HG03097 (cell line): ENCODE measurements around the gene HS1BP3.

Source experiments
- ATAC-seq: cut with Tn5 transposase; IDR thresholded peaks from one replicate; pipeline ENCODE4 v1.9.1; 2021; ENCODE audit not compliant: unreplicated experiment, low FRiP score

Gene HS1BP3

GRCh38 chr2:20604951-20605381, 45.9 kb downstream of the HS1BP3 start:
- no peak for ATAC-seq

GRCh38 chr2:20604401-20604911, 46.4 kb downstream of the HS1BP3 start:
- ATAC-seq = no peak

DNA sequence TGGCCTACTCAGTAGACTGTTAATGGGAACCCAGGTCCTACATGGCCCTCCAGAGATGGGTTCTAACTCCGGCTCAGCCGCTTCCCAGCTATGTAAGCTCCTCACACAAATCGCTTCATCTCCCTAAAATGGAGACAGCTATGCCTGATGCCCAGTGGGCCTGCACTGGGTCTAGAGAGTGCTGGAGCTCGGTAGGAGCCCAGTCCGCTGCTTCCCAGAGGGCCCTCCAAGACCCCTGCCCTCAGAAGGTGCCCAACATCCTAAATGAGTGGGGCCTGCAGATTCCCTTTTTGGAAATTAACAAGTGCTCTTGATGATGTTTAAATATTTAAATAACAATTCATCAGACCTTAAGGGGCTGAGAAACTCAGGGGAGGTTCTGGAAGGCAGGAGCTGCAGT, 47.1 kb downstream of the HS1BP3 start:
- ATAC-seq = no peak

- ATAC-seq = no peak
Observed at GRCh38 chr2:20602803-20603202, 48.1 kb downstream of the HS1BP3 start.

DNA sequence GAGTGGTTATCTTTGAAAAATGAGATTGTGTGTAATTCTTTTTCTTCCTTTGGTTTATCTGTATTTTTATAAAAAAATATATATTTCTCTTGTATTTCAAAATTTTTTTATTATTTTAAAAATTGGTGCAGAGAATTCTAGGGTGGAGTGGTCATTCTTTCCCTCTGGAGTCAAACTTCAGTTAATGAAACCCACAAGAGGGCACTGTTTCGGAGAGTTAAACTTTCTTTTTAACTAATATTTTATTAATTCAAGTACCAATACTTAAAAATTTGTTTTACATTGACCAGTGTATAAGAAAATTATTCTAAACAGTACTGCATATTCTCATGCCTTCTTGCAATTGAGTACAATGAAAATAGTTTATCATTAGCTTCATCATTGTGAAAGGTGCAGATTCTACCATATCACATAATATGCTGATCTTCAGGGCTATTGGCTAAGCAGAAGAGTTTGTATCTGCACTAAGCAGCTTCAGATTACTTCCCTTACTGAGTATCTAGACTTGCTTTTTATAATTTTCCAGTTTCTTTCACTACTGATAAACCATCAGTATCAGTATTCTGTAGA, 50.1 kb downstream of the HS1BP3 start:
- no peak for ATAC-seq

GRCh38 chr2:20599861-20600461, 50.9 kb downstream of the HS1BP3 start:
- no peak for ATAC-seq

DNA sequence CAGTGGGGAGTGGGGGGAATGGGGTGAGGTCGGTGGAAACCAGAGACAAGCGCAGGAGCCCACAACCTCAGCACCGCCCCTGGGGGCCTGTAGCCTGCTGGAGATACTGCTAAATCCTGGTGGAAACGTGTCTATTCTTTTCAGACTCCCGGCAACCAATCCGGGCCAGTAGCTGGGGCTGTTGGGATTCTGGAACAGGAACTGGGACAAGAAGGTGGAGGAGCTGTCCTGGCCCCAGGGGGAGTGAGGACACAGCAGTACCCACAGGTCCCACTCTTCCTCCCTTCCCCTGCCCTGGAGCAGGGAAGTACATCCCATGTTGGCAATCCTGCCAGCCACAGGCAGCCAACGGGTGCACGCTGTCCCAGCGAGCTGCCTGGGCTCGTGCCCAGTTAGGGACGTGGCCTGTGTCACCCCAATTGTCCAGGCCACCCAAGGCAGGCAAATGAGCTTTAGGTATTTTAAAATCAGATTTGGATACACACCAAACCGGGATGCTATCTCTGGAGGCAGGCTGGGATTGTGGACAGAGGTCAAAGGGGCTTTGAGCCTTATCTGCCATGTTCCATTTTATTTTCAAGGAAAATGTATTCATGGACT, 51.8 kb downstream of the HS1BP3 start:
- no peak for ATAC-seq

GRCh38 chr2:20597860-20598183, 53.1 kb downstream of the HS1BP3 start:
- no peak for ATAC-seq

- no peak for ATAC-seq
Observed at GRCh38 chr2:20596973-20597859, 53.7 kb downstream of the HS1BP3 start.

DNA sequence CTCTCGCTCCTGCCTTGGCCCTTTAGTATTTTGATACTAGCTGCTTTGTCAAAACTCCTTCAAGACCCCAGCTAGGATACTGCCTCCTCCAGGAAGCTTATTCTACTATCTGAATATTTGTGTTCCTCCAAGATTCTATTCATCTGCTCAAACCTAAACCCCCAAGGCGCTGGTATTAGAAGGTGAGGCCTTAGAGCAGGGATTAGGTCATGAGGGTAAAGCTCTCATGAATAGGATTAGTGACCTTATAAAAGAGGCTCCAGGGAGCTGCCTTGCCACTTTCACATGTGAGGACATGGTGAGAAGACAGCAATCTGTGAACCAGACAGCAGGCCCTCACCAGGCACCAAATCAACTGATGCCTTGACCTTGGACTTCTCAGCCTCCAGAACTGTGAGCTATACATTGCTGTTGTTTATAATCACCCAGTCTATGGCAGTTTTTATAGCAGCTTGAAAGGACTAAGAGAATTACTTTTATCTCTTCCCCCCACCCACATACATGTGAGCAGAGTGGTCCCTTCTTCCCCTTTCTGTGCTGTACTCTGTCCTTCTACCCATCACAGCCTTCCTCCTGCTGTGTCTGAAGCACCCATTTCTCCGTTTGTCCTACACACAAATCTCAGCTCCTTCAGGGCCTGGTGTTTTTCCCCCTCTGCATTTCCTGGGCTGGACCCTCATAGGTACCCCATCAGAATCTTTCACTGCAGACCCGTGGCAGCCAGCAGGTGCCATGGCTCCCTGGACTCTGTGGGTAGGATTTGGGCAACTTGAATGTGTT, 54.5 kb downstream of the HS1BP3 start:
- peak; percentile 12 for ATAC-seq

DNA sequence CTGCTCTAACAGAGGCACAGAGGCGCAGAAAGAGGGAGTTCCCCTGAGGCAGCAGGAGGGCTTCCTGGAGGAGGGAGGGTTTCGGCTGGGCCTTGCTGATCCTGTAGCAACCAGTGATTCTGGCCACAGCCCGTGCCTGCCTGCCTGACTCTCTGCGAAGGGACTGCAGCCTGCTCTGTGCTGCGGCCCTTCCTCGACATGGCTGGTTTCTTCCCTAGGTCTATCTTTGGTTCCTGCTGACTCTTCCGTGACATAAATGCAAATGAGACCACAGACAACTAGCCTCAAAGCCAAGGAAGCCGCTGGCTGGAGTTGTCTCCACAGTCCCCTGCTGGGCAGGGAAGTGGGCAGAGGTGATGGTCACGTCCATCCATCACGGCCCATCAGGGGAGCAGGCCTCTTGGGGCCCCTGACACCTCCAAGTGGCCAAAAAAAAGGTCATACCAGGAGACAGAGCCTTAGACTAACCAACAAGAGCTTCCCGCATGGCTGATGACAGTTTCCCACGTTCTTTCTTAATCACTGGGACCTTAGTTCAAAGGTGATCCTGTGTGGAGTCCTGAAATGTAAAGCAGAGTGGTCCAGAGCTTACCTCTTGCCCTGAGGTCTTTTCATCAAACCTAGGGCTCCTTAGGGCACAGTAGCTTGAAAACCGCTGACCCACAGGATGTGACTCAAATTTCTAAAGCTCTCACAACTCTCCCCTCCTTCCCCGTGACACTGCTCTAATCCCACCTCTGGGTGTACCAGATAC, 55.3 kb downstream of the HS1BP3 start:
- ATAC-seq = peak; percentile 80

DNA sequence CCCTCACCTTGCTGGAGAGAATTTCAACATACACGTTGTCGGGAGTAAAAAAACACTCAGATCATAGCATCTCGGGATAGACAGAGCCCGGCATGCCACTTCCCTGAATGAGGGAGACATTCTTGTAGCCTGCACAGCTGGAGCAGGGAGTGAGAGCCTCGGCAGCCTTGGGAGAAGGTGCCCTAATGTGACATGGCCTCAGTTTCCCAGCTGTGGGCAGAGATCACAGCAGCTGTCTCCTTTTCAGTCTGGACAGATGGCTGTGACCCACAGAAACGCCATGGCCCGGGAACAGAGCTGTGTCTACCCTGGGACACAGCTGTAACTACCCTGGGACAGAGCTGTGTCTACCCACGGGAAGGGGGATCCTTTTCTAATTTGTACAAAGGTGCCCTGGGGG, 55.9 kb downstream of the HS1BP3 start:
- ATAC-seq = no peak

DNA sequence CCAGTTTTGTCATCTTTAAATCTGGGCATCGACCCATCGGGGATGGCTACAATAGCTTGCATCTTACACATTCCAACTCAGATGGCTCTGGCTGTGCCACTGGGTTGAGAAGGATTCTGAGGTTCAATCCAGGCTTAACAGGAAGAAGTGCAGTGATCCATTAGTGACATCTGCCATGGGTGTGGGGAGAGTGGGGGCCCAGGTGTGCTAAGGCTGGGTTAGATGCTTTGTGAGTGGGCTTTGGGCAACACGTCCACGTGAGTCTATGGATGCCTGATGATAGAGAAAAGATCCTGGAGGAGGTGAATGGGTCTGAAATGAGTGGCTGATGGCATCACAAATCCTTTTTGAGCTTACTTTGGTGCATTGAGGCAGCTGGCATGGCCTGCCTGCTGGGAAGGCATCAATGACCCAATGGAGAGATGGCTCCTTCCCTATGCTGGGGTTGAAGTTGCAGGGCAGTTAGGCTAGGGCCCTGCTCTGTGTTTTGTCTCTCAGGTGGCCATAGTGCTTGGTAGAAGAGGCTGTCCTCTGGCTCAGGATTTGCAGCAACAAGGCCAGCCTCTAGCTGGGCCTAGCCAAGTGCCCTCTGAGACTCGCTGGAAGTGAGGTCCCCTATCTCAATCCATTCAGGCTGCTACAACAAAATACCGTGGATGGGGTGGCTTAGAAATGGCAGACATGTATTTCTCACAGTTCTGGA, 56.7 kb downstream of the HS1BP3 start:
- no peak for ATAC-seq

- no peak for ATAC-seq
Observed at GRCh38 chr2:20593072-20594034, 57.5 kb downstream of the HS1BP3 start.

DNA sequence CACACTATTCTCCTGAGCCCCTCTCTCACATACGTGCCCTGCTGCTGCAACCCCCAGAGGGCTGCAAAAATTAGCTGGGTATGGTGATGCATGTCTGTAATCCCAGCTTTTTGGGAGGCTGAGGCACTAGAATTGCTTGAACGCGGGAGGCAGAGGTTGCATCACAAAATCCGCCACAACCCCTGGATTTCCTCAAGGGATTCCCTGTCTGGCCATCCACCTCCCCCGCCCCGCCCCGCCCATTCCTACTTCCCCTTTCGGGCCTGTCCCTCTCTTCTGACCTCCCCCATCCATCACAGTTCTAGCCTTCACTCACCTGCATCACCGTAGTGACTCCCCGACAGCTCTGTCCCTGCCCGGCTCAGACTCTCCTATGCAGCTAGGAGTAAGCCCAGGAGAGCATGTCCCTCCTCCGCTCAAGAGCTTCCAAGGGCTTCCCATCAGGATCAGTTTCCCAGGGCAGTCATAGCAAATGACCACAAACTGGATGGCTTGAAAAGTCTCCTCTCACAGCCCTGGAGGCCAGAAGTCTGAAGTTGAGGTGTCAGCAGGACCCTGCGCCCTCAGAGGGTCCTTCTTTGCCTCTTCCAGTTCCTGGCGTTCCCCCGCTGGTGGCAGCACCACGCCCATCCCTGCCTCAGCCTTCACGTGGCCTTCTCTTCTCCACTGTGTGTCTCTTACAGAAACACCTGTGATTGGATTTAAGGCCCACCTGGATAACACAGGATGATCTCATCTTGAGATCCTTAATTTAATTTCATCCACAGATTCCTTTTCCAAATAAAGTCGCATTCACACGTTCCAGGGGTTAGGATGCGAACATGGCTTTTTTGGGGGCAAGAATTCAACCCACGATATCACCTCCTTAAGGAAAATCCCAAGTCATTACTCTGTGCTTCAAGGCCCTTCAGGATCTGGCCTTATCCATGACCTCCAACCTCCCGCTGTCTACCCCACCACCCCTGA, 58.5 kb downstream of the HS1BP3 start:
- no peak for ATAC-seq

DNA sequence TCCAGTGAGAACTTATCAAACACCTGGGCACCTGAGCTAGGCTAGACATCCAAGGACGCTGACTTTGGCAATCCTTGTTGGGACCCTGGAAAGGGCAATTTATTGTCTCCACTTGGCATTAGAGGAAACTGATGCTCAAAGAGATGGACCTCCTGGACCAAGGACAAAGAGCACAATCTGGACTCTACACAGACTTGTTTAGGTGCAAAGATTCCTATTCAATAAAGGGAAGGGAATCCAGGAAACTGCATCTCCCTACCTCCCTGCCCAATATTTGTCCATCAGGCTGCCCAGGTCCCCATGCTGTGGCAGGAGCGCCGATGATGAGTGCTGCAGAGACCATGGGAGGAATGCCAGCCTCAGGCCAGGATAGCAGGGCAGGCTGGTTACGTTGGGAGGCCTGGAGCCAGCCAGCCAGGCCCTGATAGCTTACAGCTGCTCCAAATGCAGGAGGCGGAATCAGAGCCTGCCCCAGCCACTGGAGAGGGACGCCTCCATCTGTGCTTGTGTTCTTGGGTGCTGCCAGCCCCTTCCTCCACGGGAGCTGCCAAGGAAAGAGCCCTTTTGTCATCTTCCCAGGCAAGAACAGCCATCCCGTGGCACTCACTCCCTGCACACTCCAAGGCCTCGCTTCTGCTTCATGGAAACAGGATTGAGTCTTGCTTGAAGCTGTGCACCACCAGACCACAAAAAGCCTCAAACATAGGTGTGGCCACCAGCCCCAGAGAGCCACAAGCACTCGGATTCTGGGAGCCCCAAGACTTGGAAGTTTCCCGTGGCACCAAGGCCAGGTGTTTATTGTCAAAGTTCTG, 60.0 kb downstream of the HS1BP3 start:
- no peak for ATAC-seq
